NB4 (cell line): Measurements from ENCODE around the gene DEUP1.

Experiments used
- CTCF ChIP-seq: IDR thresholded peaks from one replicate; pipeline ENCODE4 v1.5.1; 2012; ENCODE audit warnings: low read depth, low read length
- POLR2A ChIP-seq: IDR thresholded peaks from 2 replicates; pipeline ENCODE4 v1.6.1; 2011; ENCODE audit warnings: mild to moderate bottlenecking; ENCODE audit not compliant: insufficient read length; ENCODE audit errors: extremely low read depth

- TF ChIP-seq POLR2A (no peak), CTCF (no peak)
These were observed 137.7 kb downstream of the DEUP1 start for GRCh38 chr11:93468290-93468689.
